Measurements from ENCODE around the gene ABCD1. TPM values are rescaled to one million over a fixed set of nuclear protein-coding genes. Genes with fewer than 3 reads are reported as not detected.

The ABCD1 gene
- total and polyA plus RNA-seq, 9 of the 15 experiments (the other 6 are each of a cell fraction or from before 2014, with no cell fraction given): 0.07 to 6.9 (median 2.2) TPM

DNA sequence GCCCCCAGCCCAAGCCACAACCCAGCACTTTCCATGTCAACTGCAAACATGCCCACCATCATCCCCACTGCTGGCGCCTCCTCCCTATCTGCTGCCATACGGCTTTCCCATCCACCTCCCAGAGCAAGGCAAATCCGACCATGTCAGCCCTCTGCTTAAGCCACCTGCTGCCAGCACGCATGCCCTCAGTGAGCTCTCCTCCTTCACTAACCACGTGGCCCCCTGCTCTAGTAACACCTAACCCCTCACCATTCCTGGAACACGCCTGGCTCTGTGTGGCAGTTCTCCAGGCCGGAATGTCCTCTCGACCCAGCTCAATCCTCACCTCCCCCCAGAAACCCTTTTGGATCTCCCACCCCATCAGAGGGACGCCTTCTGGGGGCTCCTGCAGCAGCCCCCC, 17.9 kb upstream of the ABCD1 start:
- no TSS peak for BruUV-seq (replicated peaks)
- Histone ChIP-seq H3K4me2 (ENCODE audit: insufficient read depth, low read length) (no peak overlapping the region), H3K4me3 (no peak overlapping the region), H3K9me1 (ENCODE audit: control insufficient read depth, insufficient read depth, low read length) (peaks cover 3% of the 10 kb centered on the region), H3K9me3 (replicated peaks; ENCODE audit: control insufficient read depth, insufficient read depth, low read depth, low read length) (no peaks in the 10 kb centered on the region), H3K27me3 (ENCODE audit: control insufficient read depth in 2 of 2, insufficient read depth in 2 of 2, low read length in 2 of 2) (no peaks in the 10 kb centered on the region), H3K27ac (ENCODE audit: extremely low read depth, low read depth, low read length) (no peak overlapping the region; the same call in 2 of the 3 replicates), H2AFZ (ENCODE audit: low read depth, low read length) (no peak overlapping the region), H4K20me1 (replicated peaks; ENCODE audit: control insufficient read depth, insufficient read depth, low read length) (no peaks in the 10 kb centered on the region; the same call in 1 of the 2 replicates), H3K4me1 (replicated peaks in 1 of 2; ENCODE audit: control insufficient read depth in 2 of 2, insufficient read depth in 2 of 2, low read length in 2 of 2) (peaks cover 3 to 13% of the 10 kb centered on the region in 2 experiments; a peak in 4 of 5 replicates), H3K36me3 (ENCODE audit: control insufficient read depth, insufficient read depth, low read length) (peaks cover 84% of the 10 kb centered on the region; the same call in 1 of the 3 replicates), H3K9ac (ENCODE audit: insufficient read depth in 1 of 2, low read depth in 2 of 2, low read length in 2 of 2) (peak overlapping the region in 1 of 2 experiments; percentile 58; a peak in 2 of 4 replicates), H3K79me2 (ENCODE audit: control insufficient read depth, insufficient read depth, low read length) (peaks cover 9% of the 10 kb centered on the region; the same call in 1 of the 3 replicates)
- CTCF ChIA-PET (ENCODE audit: low intra/inter-chr PET ratio): interaction anchor here (3.0 kb wide), 1 partner anchor 168 kb away, joined by 14 read pairs; no protein-coding TSS in a partner anchor
- intact Hi-C loops (cut with micrococcal nuclease): no loop called here
- DNase-seq (ENCODE audit: extremely low read depth in 1 of 4, low spot score in 3 of 4) (no peak), FAIRE-seq (no peak), ATAC-seq (no peak)
- in situ Hi-C loops (cut with MboI): no loop called here
- TF ChIP-seq POLR2G (IDR thresholded peaks at IDR 0.05; ENCODE audit: low read depth, low read length) (peak; percentile 16; the same call in 1 of the 2 replicates), RBBP5 (IDR thresholded peaks at IDR 0.05; ENCODE audit: borderline replicate concordance, insufficient read depth, low read length, poor library complexity, severe bottlenecking) (no peak)
- TF ChIP-seq, protein P1, sequence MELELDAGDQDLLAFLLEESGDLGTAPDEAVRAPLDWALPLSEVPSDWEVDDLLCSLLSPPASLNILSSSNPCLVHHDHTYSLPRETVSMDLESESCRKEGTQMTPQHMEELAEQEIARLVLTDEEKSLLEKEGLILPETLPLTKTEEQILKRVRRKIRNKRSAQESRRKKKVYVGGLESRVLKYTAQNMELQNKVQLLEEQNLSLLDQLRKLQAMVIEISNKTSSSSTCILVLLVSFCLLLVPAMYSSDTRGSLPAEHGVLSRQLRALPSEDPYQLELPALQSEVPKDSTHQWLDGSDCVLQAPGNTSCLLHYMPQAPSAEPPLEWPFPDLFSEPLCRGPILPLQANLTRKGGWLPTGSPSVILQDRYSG (tag; conservative IDR thresholded peaks at IDR 0.05; ENCODE audit: low read depth): no peak
- POLR2A ChIA-PET: no interaction called here
- WGBS (ENCODE audit: insufficient coverage, low coverage, missing lambda C conversion rate): 96% methylated on average over 4 of the region's 9 CpGs
